ENCODE data around the gene ENTR1. TPM values are rescaled to one million over a fixed set of nuclear protein-coding genes. Genes with fewer than 3 reads are reported as not detected.

ENTR1 gene
- total and polyA plus RNA-seq, 2 donors (not counting 1 experiment from before 2014, with no cell fraction given), result 77.7 to 86.3 TPM

DNA sequence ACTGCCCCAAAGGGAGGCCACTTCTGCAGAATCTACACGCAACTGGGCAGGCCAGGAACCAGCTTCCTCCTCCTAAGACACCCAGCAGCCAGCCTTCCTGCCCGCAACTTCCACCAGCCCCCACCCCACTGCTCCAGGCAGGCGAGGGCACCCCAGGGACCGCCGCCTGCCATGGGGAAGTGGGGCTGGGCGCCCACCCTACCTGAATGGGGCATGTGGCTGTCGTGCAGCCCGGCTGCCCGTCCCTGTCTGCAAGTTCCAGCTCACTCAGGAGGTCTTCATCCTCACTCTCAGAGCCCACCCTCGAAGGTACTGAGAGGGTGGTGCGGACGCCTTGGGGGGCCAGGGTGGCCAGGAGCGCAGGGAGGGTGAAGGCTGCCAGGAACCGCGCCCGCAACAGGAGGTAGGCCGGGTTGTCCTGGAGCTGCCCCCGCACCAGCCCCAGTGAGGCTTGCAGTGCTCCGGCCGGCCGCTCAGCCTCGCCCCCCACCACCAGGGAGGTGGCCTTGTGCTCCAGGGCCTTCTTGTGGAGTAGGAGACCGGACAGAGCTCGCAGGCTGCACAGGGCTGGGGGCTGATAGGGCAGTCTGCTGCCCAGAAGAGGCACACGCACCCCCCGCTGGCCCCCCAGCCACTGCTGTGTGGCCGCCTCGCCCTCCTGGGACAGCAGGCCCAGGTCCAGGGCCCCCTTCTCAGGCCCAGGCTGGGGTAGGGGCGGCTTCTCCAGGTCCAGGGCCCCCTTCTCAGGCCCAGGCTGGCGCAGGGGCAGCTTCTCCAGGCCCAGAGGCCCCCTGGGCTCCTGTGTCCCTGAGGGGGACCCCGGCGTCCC, 32.9 kb downstream of the ENTR1 start:
- 78% methylated on average over 29 of the region's 32 CpGs for WGBS (ENCODE audit: insufficient coverage)
- Mint-ChIP-seq H3K9me3 (ENCODE audit: insufficient read depth) (no peaks in the 10 kb centered on the region), H3K4me1 (peaks cover 7% of the 10 kb centered on the region), H3K4me3 (no peak overlapping the region), H3K27ac (no peak overlapping the region), H3K27me3 (no peaks in the 10 kb centered on the region)
- Histone ChIP-seq H2AFZ (ENCODE audit: insufficient read depth, low read depth, low read length, poor library complexity, severe bottlenecking) (no peak overlapping the region), H3K27ac (ENCODE audit: low read length in 2 of 2) (no peak overlapping the region), H3K27me3 (replicated peaks in 1 of 4; ENCODE audit: control extremely low read depth in 1 of 4, control insufficient read depth in 3 of 4, insufficient read depth in 4 of 4, low read length in 3 of 4) (peaks cover 0 to 6% (median 0%) of the 10 kb centered on the region in 4 experiments), H3K9ac (ENCODE audit: low read length) (no peak overlapping the region), H3K9me3 (ENCODE audit: control extremely low read depth in 1 of 3, control insufficient read depth in 2 of 3, insufficient read depth in 1 of 3, low read length in 2 of 3) (no peaks in the 10 kb centered on the region), H3K36me3 (replicated peaks in 1 of 2; ENCODE audit: control extremely low read depth in 1 of 2, control insufficient read depth in 1 of 2, extremely low read depth in 1 of 2, insufficient read depth in 2 of 2, low read length in 1 of 2) (peaks cover 0 to 13% of the 10 kb centered on the region in 2 experiments), H3K4me3 (ENCODE audit: control extremely low read depth in 1 of 5, extremely low read depth in 1 of 5, insufficient read depth in 1 of 5, low read depth in 2 of 5, low read length in 4 of 5) (no peak overlapping the region), H4K20me1 (ENCODE audit: control insufficient read depth, insufficient read depth, low read length, poor library complexity, severe bottlenecking) (no peaks in the 10 kb centered on the region), H3K4me2 (replicated peaks; ENCODE audit: low read depth, low read length, poor library complexity, severe bottlenecking) (no peak overlapping the region), H3K4me1 (ENCODE audit: control insufficient read depth in 2 of 2, insufficient read depth in 2 of 2, low read length in 2 of 2) (peaks cover 10 to 12% of the 10 kb centered on the region in 2 donors), H3K79me2 (ENCODE audit: control insufficient read depth, insufficient read depth, low read length) (no peaks in the 10 kb centered on the region)
- TF ChIP-seq EZH2 (IDR thresholded peaks at IDR 0.05; ENCODE audit: borderline replicate concordance, insufficient read depth, low read depth, low read length, poor library complexity, severe bottlenecking), result no peak
- TF ChIP-seq, protein P1, sequence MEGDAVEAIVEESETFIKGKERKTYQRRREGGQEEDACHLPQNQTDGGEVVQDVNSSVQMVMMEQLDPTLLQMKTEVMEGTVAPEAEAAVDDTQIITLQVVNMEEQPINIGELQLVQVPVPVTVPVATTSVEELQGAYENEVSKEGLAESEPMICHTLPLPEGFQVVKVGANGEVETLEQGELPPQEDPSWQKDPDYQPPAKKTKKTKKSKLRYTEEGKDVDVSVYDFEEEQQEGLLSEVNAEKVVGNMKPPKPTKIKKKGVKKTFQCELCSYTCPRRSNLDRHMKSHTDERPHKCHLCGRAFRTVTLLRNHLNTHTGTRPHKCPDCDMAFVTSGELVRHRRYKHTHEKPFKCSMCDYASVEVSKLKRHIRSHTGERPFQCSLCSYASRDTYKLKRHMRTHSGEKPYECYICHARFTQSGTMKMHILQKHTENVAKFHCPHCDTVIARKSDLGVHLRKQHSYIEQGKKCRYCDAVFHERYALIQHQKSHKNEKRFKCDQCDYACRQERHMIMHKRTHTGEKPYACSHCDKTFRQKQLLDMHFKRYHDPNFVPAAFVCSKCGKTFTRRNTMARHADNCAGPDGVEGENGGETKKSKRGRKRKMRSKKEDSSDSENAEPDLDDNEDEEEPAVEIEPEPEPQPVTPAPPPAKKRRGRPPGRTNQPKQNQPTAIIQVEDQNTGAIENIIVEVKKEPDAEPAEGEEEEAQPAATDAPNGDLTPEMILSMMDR (IDR thresholded peaks at IDR 0.05), result no peak
- intact Hi-C loops (cut with micrococcal nuclease), result no loop called here
- ChIA-PET CTCF (no interaction called here), POLR2A (no interaction called here)
- DNase-seq (no peak), ATAC-seq (ENCODE audit: low read depth) (no peak)

DNA sequence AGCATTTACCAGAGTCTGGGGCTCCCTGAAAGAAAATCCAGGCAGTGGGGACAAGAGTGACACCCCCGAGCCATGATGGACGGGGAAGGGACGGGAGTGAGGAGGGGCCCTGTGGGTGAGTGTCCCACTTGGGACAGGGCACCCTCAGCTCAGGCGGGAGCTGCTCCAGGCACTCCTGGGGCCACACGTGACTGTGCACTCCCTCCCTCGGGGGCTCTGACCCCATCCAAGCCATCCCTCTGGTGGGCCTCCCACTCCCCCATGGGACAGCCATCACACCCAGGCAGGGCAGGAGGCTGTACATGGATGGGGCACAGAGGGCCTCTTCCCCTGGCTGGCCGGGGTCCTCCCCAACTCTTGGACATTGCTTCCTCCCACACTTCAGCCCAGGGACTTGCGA, 34.0 kb downstream of the ENTR1 start:
- TF ChIP-seq, protein P1 (IDR thresholded peaks at IDR 0.05), result no peak
- no peak for TF ChIP-seq EZH2 (IDR thresholded peaks at IDR 0.05; ENCODE audit: borderline replicate concordance, insufficient read depth, low read depth, low read length, poor library complexity, severe bottlenecking)
- no peak overlapping the region for H3K27ac Mint-ChIP-seq
- intact Hi-C loops (cut with micrococcal nuclease), result no loop called here
- Histone ChIP-seq H2AFZ (ENCODE audit: insufficient read depth, low read depth, low read length, poor library complexity, severe bottlenecking) (no peak overlapping the region), H3K27ac (ENCODE audit: low read length in 2 of 2) (no peak overlapping the region), H3K4me3 (ENCODE audit: control extremely low read depth in 1 of 5, extremely low read depth in 1 of 5, insufficient read depth in 1 of 5, low read depth in 2 of 5, low read length in 4 of 5) (no peak overlapping the region), H3K9ac (ENCODE audit: low read length) (no peak overlapping the region), H3K4me1 (ENCODE audit: control insufficient read depth in 2 of 2, insufficient read depth in 2 of 2, low read length in 2 of 2) (peaks cover 14 to 17% of the 10 kb centered on the region in 2 donors), H3K79me2 (ENCODE audit: control insufficient read depth, insufficient read depth, low read length) (no peaks in the 10 kb centered on the region), H3K9me3 (ENCODE audit: control extremely low read depth in 1 of 3, control insufficient read depth in 2 of 3, insufficient read depth in 1 of 3, low read length in 2 of 3) (no peaks in the 10 kb centered on the region), H3K4me2 (replicated peaks; ENCODE audit: low read depth, low read length, poor library complexity, severe bottlenecking) (no peak overlapping the region), H3K27me3 (replicated peaks in 1 of 4; ENCODE audit: control extremely low read depth in 1 of 4, control insufficient read depth in 3 of 4, insufficient read depth in 4 of 4, low read length in 3 of 4) (peaks cover 0 to 6% (median 0%) of the 10 kb centered on the region in 4 experiments), H3K36me3 (replicated peaks in 1 of 2; ENCODE audit: control extremely low read depth in 1 of 2, control insufficient read depth in 1 of 2, extremely low read depth in 1 of 2, insufficient read depth in 2 of 2, low read length in 1 of 2) (peaks cover 0 to 6% of the 10 kb centered on the region in 2 experiments), H4K20me1 (ENCODE audit: control insufficient read depth, insufficient read depth, low read length, poor library complexity, severe bottlenecking) (no peaks in the 10 kb centered on the region)
- POLR2A ChIA-PET, result no interaction called here
- H3K4me1 Mint-ChIP-seq, result peaks cover 8% of the 10 kb centered on the region
- DNase-seq (no peak), ATAC-seq (ENCODE audit: low read depth) (no peak)
- no peak overlapping the region for H3K4me3 Mint-ChIP-seq
- WGBS (ENCODE audit: insufficient coverage), result 85% methylated on average over 5 of the region's 8 CpGs
- H3K9me3 Mint-ChIP-seq (ENCODE audit: insufficient read depth), result no peaks in the 10 kb centered on the region
- no peaks in the 10 kb centered on the region for H3K27me3 Mint-ChIP-seq
- CTCF ChIA-PET, result no interaction called here

Measured in B cell (primary cell).